Activated CD8-positive, alpha-beta T cell treated with anti-CD3 and anti-CD28 coated beads, Interleukin-2, amount 10 ng/mL, durations not matched to agents 7 days and 5 days (primary cell): ENCODE measurements around the gene PRDM11. TPM values are rescaled to one million over a fixed set of nuclear protein-coding genes. Genes with fewer than 3 reads are reported as not detected.

Experiments
- ATAC-seq: fragments of 150-1000 bp; cut with Tn5 transposase; one replicate; pipeline ENCODE4 v1.10.0; 2021; ENCODE audit warnings: moderate library complexity
- CTCF ChIA-PET: fragments of 350-600 bp; sonication (Branson Sonifier 250); formaldehyde crosslinking; loops from one replicate; lab custom pipeline; 2021; ENCODE audit warnings: antibody characterized with exemption; lab: Charles Lee
- POLR2A ChIA-PET: fragments of 350-600 bp; sonication (Branson Sonifier 250); formaldehyde crosslinking; loops from one replicate; lab custom pipeline; 2021; ENCODE audit warnings: antibody characterized with exemption; lab: Charles Lee
- DNase-seq: peaks from one replicate; pipeline ENCODE4 v3.0.0-alpha.2; 2020
- H3K27ac Mint-ChIP-seq: one replicate; pipeline ENCODE4 v1.8.0; 2021; ENCODE audit warnings: mild to moderate bottlenecking, mixed read lengths
- H3K27me3 Mint-ChIP-seq: one replicate; pipeline ENCODE4 v1.8.0; 2021; ENCODE audit warnings: low read depth, mixed read lengths
- H3K36me3 Mint-ChIP-seq: one replicate; pipeline ENCODE4 v1.8.0; 2021; ENCODE audit warnings: low read depth, mixed read lengths
- H3K4me1 Mint-ChIP-seq: one replicate; pipeline ENCODE4 v1.8.0; 2021; ENCODE audit warnings: low read depth, mixed read lengths
- H3K4me3 Mint-ChIP-seq: one replicate; pipeline ENCODE4 v1.8.0; 2021; ENCODE audit warnings: mild to moderate bottlenecking, mixed read lengths
- H3K9me3 Mint-ChIP-seq: one replicate; pipeline ENCODE4 v1.8.0; 2022; ENCODE audit warnings: mixed read lengths; ENCODE audit not compliant: insufficient read depth
- total RNA-seq, 2 experiments: library from RNA; stranded (reverse); gene quantifications; one replicate each; pipeline ENCODE4 v1.2.3, GENCODE V29; 2021

Gene PRDM11
- total RNA-seq, 2 experiments from 2014 or later: 3.5 to 3.6 TPM

DNA sequence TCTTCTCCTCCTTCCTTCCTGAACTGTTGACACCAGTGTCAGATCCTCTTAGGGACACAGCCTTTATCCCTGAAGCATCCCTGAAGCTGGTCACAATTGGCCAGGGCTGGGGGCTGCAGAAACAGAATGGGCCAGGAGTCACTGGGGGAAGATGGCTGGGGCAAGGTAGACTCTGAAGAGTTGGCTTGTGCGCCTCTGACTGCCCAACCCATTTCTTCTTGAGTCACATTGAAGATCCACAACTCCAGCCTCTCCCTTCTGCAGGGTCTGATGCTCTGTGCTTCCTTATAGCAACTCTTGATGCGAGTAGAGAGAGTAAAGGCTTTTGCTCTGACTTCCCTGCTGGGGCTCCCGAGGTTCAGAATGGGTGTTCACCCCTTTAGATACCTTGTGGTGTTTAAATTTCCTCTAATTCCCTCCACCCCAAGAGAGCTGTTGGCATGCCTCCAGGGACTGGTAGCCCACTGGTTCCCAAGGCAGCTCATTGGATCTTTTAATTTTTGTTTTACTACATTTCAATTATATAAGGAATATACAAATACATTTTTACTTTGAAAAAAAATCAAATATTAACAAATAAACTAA, 13.4 kb downstream of the PRDM11 start:
- ATAC-seq (no peak), DNase-seq (no peak)
- Mint-ChIP-seq H3K4me3 (no peak overlapping the region), H3K9me3 (no peaks in the 10 kb centered on the region), H3K4me1 (peaks cover 2% of the 10 kb centered on the region), H3K27me3 (no peaks in the 10 kb centered on the region), H3K27ac (no peak overlapping the region), H3K36me3 (no peaks in the 10 kb centered on the region)
- POLR2A ChIA-PET: no interaction called here
- CTCF ChIA-PET: no interaction called here

DNA sequence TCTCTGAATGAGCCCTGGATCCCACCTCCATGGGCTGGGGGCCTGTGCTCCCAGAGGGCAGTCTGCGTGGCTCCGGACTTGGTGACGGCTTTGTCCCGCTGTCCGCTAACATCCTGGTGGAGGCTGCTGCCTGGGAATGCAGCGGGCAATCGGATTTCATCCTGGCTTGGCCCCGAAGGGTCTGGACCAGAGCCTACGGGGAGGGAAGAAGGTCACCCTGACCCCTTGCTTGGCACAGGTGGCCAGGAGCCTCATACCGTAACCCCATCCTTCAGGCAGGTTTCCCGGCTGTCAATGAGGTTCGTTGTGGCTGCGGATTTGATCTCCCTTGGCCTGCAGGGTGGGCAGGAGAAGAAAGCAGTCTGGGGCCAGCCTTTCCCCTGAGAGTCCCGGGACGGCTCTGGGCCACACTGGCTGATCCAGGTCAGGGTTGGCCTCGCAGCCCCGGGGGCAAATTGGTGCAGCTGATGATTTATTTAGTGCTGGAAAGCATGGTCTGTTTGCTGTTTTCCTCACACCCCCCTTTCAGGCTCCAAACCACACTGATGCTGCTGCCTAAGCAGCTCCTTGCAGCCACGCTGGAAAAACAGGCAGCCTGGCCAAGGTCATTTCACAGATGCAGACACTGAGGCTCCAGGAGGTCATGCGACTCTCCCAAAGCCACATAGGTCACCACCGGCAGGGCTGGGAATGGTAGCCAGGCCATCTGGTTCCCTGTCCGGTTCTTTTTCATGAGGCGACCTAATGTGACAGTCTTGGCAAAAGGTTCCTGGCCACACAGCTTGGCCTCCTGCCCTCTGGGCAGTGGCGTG, 15.0 kb downstream of the PRDM11 start:
- POLR2A ChIA-PET: no interaction called here
- no peaks in the 10 kb centered on the region for H3K36me3 Mint-ChIP-seq
- peaks cover 2% of the 10 kb centered on the region for H3K4me1 Mint-ChIP-seq
- DNase-seq (no peak), ATAC-seq (no peak)
- no peak overlapping the region for H3K27ac Mint-ChIP-seq
- no peaks in the 10 kb centered on the region for H3K9me3 Mint-ChIP-seq
- H3K27me3 Mint-ChIP-seq: no peaks in the 10 kb centered on the region
- CTCF ChIA-PET: no interaction called here
- H3K4me3 Mint-ChIP-seq: no peak overlapping the region

DNA sequence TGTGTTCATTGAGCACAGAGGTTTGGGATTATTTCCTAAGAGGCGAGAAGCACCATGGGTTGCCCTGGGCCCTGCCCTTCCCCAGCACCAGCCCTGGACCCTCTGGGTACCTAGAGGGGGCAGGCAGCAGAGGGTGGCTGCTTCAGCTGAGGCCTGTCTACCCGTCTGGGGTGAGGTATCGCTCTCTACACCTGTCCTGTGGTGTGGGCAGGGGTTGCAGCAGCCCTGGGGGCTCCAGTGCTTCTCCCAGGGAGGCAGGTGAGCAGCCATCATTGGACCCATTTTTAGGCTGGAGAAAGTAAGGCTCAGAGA, 15.6 kb downstream of the PRDM11 start:
- H3K4me1 Mint-ChIP-seq: peaks cover 2% of the 10 kb centered on the region
- ChIA-PET CTCF (interaction anchor here (1.3 kb wide), 1 partner anchor 72 kb away, joined by 3 read pairs; no protein-coding TSS in a partner anchor), POLR2A (no interaction called here)
- no peak overlapping the region for H3K4me3 Mint-ChIP-seq
- DNase-seq: no peak
- no peaks in the 10 kb centered on the region for H3K36me3 Mint-ChIP-seq
- H3K9me3 Mint-ChIP-seq: no peaks in the 10 kb centered on the region
- ATAC-seq: no peak
- H3K27me3 Mint-ChIP-seq: no peaks in the 10 kb centered on the region
- H3K27ac Mint-ChIP-seq: no peak overlapping the region

DNA sequence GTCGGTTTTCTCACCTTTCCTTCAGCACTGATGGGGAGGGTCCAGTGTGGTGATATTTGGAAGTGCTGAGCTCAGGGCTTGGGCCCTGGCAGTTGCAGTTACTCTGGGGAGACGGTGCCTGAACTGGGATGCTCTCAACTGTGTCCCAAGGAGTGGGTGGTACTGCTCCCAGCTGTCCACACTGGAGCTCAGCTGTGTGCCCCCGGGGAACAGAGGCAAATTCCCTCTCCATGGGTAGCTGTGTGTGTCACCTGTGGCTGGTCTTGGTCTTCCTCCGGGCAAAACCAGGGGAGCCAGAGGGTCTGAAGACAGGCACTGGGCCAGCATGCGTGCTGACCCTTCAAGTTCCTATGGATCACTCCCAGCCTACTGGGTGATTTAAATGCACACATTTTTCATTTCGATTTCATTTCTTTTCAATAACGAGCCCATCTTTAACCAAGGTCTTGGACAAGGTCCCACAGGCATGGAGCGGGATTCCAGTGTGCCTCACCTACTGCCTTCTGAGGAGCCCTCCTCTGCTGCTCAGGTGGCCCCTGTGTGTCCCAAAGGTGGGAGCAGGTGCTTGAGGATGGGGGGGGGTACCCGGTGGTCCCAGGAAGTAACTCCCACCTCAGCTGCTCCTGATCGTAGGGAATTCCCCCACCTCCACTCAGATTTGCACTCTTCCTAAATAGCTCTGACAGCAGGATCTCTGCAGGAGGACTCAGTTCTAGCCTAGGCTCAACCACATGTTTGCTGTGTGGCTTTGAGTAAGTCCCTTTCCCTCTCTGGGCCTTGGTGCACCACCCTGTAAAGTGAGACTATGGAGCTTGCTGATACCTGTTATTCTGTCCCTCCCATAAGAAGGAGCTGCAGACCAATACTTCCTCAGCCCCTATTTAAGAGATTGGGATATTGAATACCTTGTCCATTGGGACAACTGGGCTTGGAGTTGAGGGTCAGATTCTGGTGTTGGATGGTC, 16.8 kb downstream of the PRDM11 start:
- H3K27me3 Mint-ChIP-seq: no peaks in the 10 kb centered on the region
- no peak overlapping the region for H3K4me3 Mint-ChIP-seq
- no peak for DNase-seq
- H3K4me1 Mint-ChIP-seq: peaks cover 2% of the 10 kb centered on the region
- POLR2A ChIA-PET: no interaction called here
- no peak overlapping the region for H3K27ac Mint-ChIP-seq
- CTCF ChIA-PET: interaction anchor here (1.1 to 1.3 kb wide), 3 partner anchors 52 to 236 kb away, joined by 3 read pairs; no protein-coding TSS in a partner anchor
- ATAC-seq: no peak
- no peaks in the 10 kb centered on the region for H3K9me3 Mint-ChIP-seq
- H3K36me3 Mint-ChIP-seq: no peaks in the 10 kb centered on the region

DNA sequence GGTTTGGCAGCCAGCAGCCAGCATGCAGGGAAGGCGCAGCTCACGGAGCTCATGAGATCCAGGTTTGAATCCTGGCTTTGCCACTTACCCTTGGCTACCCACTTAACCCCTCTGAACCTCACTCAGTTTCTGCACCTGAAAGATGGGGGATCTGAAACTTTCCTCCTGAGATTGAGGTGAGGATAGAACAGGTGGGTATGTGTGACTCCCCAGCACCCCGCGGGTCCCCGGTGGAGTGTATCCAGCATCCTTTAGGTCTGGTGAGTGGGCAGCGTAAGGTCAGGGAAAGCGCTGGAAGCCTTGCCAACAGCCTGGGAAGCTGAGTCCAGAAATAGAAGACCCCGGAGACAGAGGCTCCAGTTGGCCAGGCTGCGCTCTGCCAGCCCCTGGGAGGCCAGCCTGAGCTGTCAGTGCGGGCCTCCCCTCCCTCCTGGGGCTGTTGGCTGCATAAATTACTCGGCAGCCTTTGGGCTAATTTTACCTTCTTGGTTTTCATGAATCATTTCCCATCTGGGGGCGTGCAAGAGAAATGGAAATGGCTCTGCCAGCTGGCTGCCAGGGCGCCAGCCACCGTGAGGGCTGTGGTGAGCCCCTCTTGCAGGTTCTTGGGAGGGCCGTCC, 17.6 kb downstream of the PRDM11 start:
- H3K36me3 Mint-ChIP-seq: no peaks in the 10 kb centered on the region
- no peak overlapping the region for H3K4me3 Mint-ChIP-seq
- no peaks in the 10 kb centered on the region for H3K9me3 Mint-ChIP-seq
- CTCF ChIA-PET: interaction anchor here (1.1 to 1.3 kb wide), 2 partner anchors 53 to 236 kb away, joined by 3 read pairs; no protein-coding TSS in a partner anchor
- H3K27me3 Mint-ChIP-seq: no peaks in the 10 kb centered on the region
- DNase-seq (no peak), ATAC-seq (no peak)
- H3K4me1 Mint-ChIP-seq: peaks cover 2% of the 10 kb centered on the region
- POLR2A ChIA-PET: no interaction called here
- no peak overlapping the region for H3K27ac Mint-ChIP-seq

DNA sequence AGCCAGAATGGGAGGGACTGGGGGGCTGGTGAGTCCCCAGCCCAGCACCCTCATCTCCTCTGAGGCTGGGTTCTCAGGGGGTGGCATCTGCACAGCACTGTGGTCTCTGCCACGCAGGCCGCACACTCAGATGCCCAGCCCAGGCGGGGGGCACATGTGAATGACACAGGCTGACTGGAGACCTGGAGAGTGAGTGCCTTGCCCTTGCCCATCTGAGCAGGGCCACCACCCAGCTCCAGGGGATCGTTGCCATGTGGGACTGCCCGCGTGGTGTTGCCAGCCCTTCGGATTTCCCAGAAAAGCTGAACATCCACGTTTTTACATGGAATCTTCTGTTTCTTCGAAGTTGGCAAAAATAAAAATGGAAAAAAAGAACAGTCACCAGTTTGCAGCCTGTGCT, 18.9 kb downstream of the PRDM11 start:
- ChIA-PET POLR2A (interaction anchor here (1.2 kb wide), 1 partner anchor 10 kb away, joined by 3 read pairs; no protein-coding TSS in a partner anchor), CTCF (interaction anchor here (1.4 kb wide), 1 partner anchor 229 kb away, joined by 3 read pairs; no protein-coding TSS in a partner anchor)
- Mint-ChIP-seq H3K4me3 (no peak overlapping the region), H3K36me3 (no peaks in the 10 kb centered on the region), H3K9me3 (no peaks in the 10 kb centered on the region), H3K27me3 (no peaks in the 10 kb centered on the region), H3K27ac (no peak overlapping the region), H3K4me1 (peaks cover 2% of the 10 kb centered on the region)
- ATAC-seq (no peak), DNase-seq (no peak)

DNA sequence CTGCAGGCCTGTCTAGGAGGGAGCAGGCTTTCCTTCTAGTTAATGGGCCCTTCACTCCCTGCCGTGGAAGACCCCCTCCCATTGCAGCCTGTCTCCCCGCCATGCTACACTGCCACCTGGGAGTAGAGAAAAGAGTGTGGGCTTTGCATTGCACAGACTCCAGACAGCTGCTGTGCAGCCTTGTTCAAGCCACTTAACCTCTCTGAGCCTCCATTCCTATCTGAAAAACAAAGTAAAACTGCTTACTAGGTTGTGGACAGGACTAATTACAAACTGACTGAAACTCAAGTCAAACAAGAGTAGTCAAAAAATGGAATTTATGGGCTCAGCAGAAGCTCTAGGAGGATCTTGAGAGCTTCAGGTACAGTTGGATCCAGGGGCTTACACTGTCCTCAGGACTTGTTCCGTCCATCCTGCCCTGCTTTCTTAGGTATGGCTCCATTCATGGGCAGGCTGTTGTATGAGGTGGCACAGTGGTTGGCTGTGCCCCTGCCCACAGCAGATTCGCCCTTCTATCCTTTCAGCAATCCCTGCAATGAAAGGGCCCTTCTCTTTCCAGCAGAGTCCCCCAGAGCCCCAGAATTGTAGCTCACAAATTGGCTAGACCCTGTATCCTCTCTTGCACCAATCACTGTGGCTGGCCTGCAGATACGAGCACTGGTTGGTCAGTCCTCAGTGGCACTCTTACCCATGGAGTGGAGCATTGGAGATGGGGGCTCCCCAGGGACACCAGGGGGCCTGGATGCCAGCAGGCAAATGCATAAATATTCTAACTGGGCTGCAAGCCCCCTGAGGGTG, 19.6 kb downstream of the PRDM11 start:
- Mint-ChIP-seq H3K4me1 (peaks cover 2% of the 10 kb centered on the region), H3K27ac (no peak overlapping the region), H3K9me3 (no peaks in the 10 kb centered on the region), H3K36me3 (no peaks in the 10 kb centered on the region), H3K27me3 (no peaks in the 10 kb centered on the region), H3K4me3 (no peak overlapping the region)
- CTCF ChIA-PET: interaction anchor here (1.0 to 1.4 kb wide), 3 partner anchors 18 to 230 kb away, joined by 3 to 4 read pairs (median 3); no protein-coding TSS in a partner anchor
- ATAC-seq (no peak), DNase-seq (no peak)
- POLR2A ChIA-PET: interaction anchor here (1.2 kb wide), 1 partner anchor 10 kb away, joined by 3 read pairs; no protein-coding TSS in a partner anchor

DNA sequence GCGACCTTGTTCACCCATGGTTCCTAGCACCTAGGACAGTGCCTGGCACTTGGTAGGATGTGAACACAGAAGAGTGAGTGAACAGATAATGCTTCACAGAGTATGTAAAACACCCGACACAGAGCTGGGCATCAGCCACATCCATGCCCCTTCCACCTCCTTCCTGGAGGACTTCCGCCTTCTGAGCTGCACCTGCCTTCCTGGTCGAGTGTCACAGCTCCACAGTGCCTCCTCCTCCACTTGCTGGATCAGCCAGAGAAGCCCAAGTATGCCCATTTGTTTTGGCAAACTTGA, 20.1 kb downstream of the PRDM11 start:
- Mint-ChIP-seq H3K9me3 (no peaks in the 10 kb centered on the region), H3K4me3 (no peak overlapping the region), H3K4me1 (peaks cover 2% of the 10 kb centered on the region), H3K27ac (no peak overlapping the region), H3K36me3 (no peaks in the 10 kb centered on the region), H3K27me3 (no peaks in the 10 kb centered on the region)
- ATAC-seq: no peak
- ChIA-PET CTCF (interaction anchor here (1.0 to 1.4 kb wide), 4 partner anchors 18 to 230 kb away, joined by 3 to 4 read pairs (median 3); no protein-coding TSS in a partner anchor), POLR2A (interaction anchor here (1.2 kb wide), 1 partner anchor 11 kb away, joined by 3 read pairs; no protein-coding TSS in a partner anchor)
- no peak for DNase-seq

DNA sequence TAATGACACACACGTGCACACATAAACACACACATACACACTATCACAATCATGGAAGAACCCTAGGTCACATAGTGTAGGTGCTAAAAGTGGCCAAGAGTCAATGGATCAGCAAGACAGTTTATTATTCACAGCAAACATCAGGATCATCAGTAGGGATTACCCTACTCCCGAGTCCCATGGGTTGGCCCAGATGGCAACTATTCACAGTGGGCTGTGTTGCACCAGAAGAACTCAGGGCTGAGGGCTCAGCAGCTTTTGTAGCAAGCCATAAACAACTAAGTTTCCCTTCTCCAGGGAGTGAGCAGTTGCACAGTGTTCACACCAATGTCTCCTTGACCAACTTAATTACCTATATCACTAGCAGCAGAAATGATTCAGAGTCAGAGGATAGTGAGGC, 20.8 kb downstream of the PRDM11 start:
- ATAC-seq (no peak), DNase-seq (no peak)
- peaks cover 2% of the 10 kb centered on the region for H3K4me1 Mint-ChIP-seq
- POLR2A ChIA-PET: no interaction called here
- no peak overlapping the region for H3K4me3 Mint-ChIP-seq
- no peak overlapping the region for H3K27ac Mint-ChIP-seq
- CTCF ChIA-PET: interaction anchor here (1.0 to 1.3 kb wide), 3 partner anchors 17 to 85 kb away, joined by 3 to 4 read pairs (median 3); no protein-coding TSS in a partner anchor
- no peaks in the 10 kb centered on the region for H3K36me3 Mint-ChIP-seq
- no peaks in the 10 kb centered on the region for H3K27me3 Mint-ChIP-seq
- no peaks in the 10 kb centered on the region for H3K9me3 Mint-ChIP-seq

DNA sequence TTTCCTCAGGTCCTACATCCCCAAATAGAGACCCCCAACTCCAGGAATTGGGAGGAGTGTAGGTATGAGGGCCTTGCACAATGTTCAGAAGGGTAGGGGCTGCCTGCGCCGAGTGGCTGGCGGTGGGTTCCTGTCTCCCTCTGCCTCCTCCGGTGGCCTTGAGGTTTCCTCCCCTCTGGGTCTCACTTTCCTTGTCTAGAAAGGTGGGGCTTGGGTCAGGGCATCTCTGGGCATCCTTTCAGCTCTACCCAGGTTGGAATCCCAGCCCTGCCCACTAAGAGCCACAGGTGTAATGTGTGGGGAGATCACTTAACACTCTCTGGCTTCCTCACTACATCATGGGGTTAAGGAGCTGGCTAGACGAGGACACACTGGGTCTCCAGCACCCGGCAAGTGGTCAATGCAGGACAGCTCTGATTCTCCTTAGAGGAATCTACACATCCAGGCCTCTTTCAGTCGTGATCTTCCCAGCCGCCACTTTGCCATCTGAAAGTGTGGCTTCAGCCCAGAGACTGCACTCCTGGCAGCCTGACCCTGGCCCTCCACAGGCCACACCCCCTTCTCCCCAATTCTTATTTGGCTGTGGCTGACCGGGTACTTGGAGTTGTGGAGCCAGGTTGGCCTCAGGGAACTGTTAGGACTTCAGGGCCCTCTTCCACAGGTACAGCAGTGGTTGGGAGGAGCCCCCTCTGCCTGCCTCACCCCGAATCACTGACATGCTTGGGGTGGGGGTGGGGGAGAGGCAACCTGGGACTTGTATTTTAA, 22.1 kb downstream of the PRDM11 start:
- DNase-seq: no peak
- POLR2A ChIA-PET: no interaction called here
- H3K27ac Mint-ChIP-seq: no peak overlapping the region
- CTCF ChIA-PET: no interaction called here
- H3K27me3 Mint-ChIP-seq: no peaks in the 10 kb centered on the region
- no peaks in the 10 kb centered on the region for H3K9me3 Mint-ChIP-seq
- no peak overlapping the region for H3K4me3 Mint-ChIP-seq
- ATAC-seq: no peak
- no peaks in the 10 kb centered on the region for H3K36me3 Mint-ChIP-seq
- peaks cover 2% of the 10 kb centered on the region for H3K4me1 Mint-ChIP-seq
